HG03460 (cell line): ENCODE results near the gene SEMA3G.

Experiments
- ATAC-seq: cut with Tn5 transposase; IDR thresholded peaks from one replicate; pipeline ENCODE4 v1.9.1; 2021; ENCODE audit not compliant: unreplicated experiment

The SEMA3G gene

GRCh38 chr3:52444860-52445793 lies at the start of gene SEMA3G:
SEMA3G (minus strand) TSS chr3:52445103; CDS start chr3:52445027, 76 bp downstream.
- peak; percentile 64 for ATAC-seq

GRCh38 chr3:52494445-52494844 lies 49.5 kb upstream of the SEMA3G start:
- no peak for ATAC-seq

- ATAC-seq, result no peak
These were observed 48.5 kb upstream of the SEMA3G start for GRCh38 chr3:52493232-52494017.

- ATAC-seq, result no peak
These were observed 47.2 kb upstream of the SEMA3G start for GRCh38 chr3:52492059-52492458.

- ATAC-seq, result no peak
These were observed 46.1 kb upstream of the SEMA3G start for GRCh38 chr3:52490939-52491526.

- ATAC-seq, result no peak
These were observed 45.4 kb upstream of the SEMA3G start for GRCh38 chr3:52490035-52490938.

GRCh38 chr3:52489453-52489852 lies 44.5 kb upstream of the SEMA3G start:
- ATAC-seq, result no peak

- no peak for ATAC-seq
These were observed 43.8 kb upstream of the SEMA3G start for GRCh38 chr3:52488746-52489145.

- no peak for ATAC-seq
These were observed 43.1 kb upstream of the SEMA3G start for GRCh38 chr3:52487788-52488691.

GRCh38 chr3:52487050-52487787 lies 42.3 kb upstream of the SEMA3G start:
- ATAC-seq, result no peak

GRCh38 chr3:52484680-52485461 lies 40.0 kb upstream of the SEMA3G start:
- ATAC-seq, result no peak

- ATAC-seq, result no peak
These were observed 38.9 kb upstream of the SEMA3G start for GRCh38 chr3:52483577-52484381.

- ATAC-seq, result no peak
These were observed 38.2 kb upstream of the SEMA3G start for GRCh38 chr3:52483081-52483480.

GRCh38 chr3:52481819-52482521 lies 37.1 kb upstream of the SEMA3G start:
- no peak for ATAC-seq

GRCh38 chr3:52480768-52481715 lies 36.1 kb upstream of the SEMA3G start:
- ATAC-seq, result no peak
